Measurements from ENCODE around the gene ROM1.

The ROM1 gene

GRCh38 chr11:62632492-62632891, 19.4 kb downstream of the ROM1 start:
- Histone ChIP-seq H3K4me2 (ENCODE audit: low read length) (no peak overlapping the region), H3K4me3 (ENCODE audit: low read length) (no peak overlapping the region), H3K9ac (ENCODE audit: low read length) (no peak overlapping the region), H3K27ac (ENCODE audit: low read length) (no peak overlapping the region), H3K4me1 (ENCODE audit: low read length) (no peaks in the 10 kb centered on the region), H3K79me2 (ENCODE audit: low read length) (no peaks in the 10 kb centered on the region), H3K27me3 (ENCODE audit: low read depth, low read length) (no peaks in the 10 kb centered on the region), H4K20me1 (ENCODE audit: insufficient read depth, low read length) (no peaks in the 10 kb centered on the region), H2AFZ (ENCODE audit: low read depth, low read length) (no peak overlapping the region), H3K36me3 (replicated peaks; ENCODE audit: low read depth, low read length) (peaks cover 66% of the 10 kb centered on the region), H3K9me3 (ENCODE audit: insufficient read depth, low read length) (no peaks in the 10 kb centered on the region)
- TF ChIP-seq EZH2phosphoT487 (IDR thresholded peaks at IDR 0.05; ENCODE audit: low read depth) (no peak), CTCF (IDR thresholded peaks at IDR 0.05; ENCODE audit: low read depth, low read length) (no peak)

GRCh38 chr11:62644220-62644619, 31.2 kb downstream of the ROM1 start:
- H3K27ac ChIP-seq (ENCODE audit: low read length), result no peak overlapping the region
- TF ChIP-seq EZH2phosphoT487 (IDR thresholded peaks at IDR 0.05; ENCODE audit: low read depth), result no peak
- TF ChIP-seq CTCF (IDR thresholded peaks at IDR 0.05; ENCODE audit: low read depth, low read length), result no peak

DNA sequence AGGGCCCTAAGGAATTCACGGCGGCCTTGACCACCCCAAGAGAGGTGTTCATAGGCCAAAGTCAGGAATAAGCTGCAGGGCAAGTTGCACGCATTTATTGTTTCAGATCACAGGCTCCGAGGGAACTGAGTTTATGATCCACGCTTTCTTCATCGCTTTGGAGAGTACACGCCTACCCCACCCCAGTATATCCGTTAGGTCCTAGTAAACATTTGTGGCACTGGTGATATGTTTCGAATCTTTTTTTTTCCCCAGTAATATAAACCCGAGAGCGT, 32.6 kb downstream of the ROM1 start:
- Histone ChIP-seq H3K9me3 (ENCODE audit: insufficient read depth, low read length) (no peaks in the 10 kb centered on the region), H2AFZ (ENCODE audit: low read depth, low read length) (no peak overlapping the region), H3K27ac (ENCODE audit: low read length) (peak overlapping the region; percentile 74), H3K27me3 (ENCODE audit: low read depth, low read length) (no peaks in the 10 kb centered on the region), H3K79me2 (ENCODE audit: low read length) (peaks cover 63% of the 10 kb centered on the region), H3K4me2 (ENCODE audit: low read length) (peak overlapping the region; percentile 82), H3K4me3 (ENCODE audit: low read length) (peak overlapping the region; percentile 96), H3K4me1 (ENCODE audit: low read length) (peaks cover 11% of the 10 kb centered on the region), H4K20me1 (ENCODE audit: insufficient read depth, low read length) (no peaks in the 10 kb centered on the region), H3K9ac (ENCODE audit: low read length) (peak overlapping the region; percentile 95), H3K36me3 (replicated peaks; ENCODE audit: low read depth, low read length) (peaks cover 28% of the 10 kb centered on the region)
- no peak for TF ChIP-seq CTCF (IDR thresholded peaks at IDR 0.05; ENCODE audit: low read depth, low read length)

More at GRCh38 chr11:62644220-62644619, 31.2 kb downstream of the ROM1 start:
- Histone ChIP-seq H3K4me1 (ENCODE audit: low read length) (peaks cover 11% of the 10 kb centered on the region), H3K36me3 (replicated peaks; ENCODE audit: low read depth, low read length) (peaks cover 27% of the 10 kb centered on the region), H3K4me2 (ENCODE audit: low read length) (no peak overlapping the region), H3K27me3 (ENCODE audit: low read depth, low read length) (no peaks in the 10 kb centered on the region), H3K9me3 (ENCODE audit: insufficient read depth, low read length) (no peaks in the 10 kb centered on the region), H2AFZ (ENCODE audit: low read depth, low read length) (no peak overlapping the region), H3K79me2 (ENCODE audit: low read length) (peaks cover 70% of the 10 kb centered on the region), H3K9ac (ENCODE audit: low read length) (no peak overlapping the region), H3K4me3 (ENCODE audit: low read length) (no peak overlapping the region), H4K20me1 (ENCODE audit: insufficient read depth, low read length) (no peaks in the 10 kb centered on the region)

DNA sequence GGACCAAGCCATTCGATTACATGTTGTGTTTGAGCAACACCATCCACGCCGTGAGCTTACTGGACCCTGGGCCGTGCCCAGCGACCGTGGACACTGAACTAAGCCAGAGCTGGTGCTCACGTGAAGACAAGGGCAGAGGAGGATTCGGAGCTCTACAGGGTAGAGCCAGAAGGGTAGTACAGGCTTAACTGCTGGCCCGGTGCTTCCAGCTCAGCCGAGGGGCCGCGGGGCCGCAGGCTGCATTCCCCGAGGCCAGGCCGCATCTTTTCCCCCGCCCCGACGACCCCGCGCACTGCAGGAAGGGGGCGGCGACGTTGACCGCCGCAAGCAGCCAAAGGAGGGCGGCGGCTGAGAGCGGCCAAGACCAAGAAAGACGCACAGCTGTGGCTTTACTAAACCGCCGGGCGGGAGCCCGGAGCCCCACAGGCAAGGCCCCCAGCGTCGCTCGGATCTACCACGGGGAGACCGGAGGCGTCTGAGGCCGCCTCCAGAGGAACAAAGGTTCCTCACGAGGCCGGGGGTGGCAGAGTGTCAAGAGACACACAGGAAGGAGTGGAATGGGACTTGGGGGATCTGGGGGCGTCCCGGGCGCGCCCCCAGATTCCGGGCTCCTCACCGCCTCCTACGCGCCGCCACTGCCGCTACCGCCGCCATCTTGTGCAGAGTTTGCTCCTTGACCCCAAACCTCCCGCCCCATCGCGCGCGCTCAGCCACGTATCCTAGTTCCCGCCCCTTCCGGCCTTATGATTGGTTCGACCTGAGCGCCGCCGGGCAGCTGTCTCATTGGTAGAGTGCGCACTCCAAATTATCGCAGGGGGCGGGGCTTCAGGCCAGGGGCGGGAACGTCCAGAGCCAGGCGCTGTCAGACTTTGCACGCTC, 33.1 kb downstream of the ROM1 start, which contains the start of gene GANAB:
Gene GANAB, minus strand, starts transcription at position 668 of the 879 bp plus-strand sequence. Its CDS starts 14 bp downstream, at position 654.
- H3K4me3 ChIP-seq (ENCODE audit: low read length), result peak within 1 kb of the TSS; percentile 96
- H3K4me1 ChIP-seq (ENCODE audit: low read length), result peaks cover 11% of the 10 kb centered on the region
- H3K36me3 ChIP-seq (replicated peaks; ENCODE audit: low read depth, low read length), result peaks cover 28% of the 10 kb centered on the region
- H2AFZ ChIP-seq (ENCODE audit: low read depth, low read length), result peak within 1 kb of the TSS; percentile 54; the same call in 1 of the 2 replicates
- no peaks in the 10 kb centered on the region for H4K20me1 ChIP-seq (ENCODE audit: insufficient read depth, low read length)
- no peak for TF ChIP-seq EZH2phosphoT487 (IDR thresholded peaks at IDR 0.05; ENCODE audit: low read depth)
- no peak for TF ChIP-seq CTCF (IDR thresholded peaks at IDR 0.05; ENCODE audit: low read depth, low read length)
- H3K27me3 ChIP-seq (ENCODE audit: low read depth, low read length), result no peaks in the 10 kb centered on the region
- peaks cover 63% of the 10 kb centered on the region for H3K79me2 ChIP-seq (ENCODE audit: low read length)
- H3K4me2 ChIP-seq (ENCODE audit: low read length), result peak within 1 kb of the TSS; percentile 82
- H3K9me3 ChIP-seq (ENCODE audit: insufficient read depth, low read length), result no peaks in the 10 kb centered on the region
- H3K9ac ChIP-seq (ENCODE audit: low read length), result peak within 1 kb of the TSS; percentile 95
- peak within 1 kb of the TSS; percentile 74 for H3K27ac ChIP-seq (ENCODE audit: low read length)

Data from OCI-LY3 (cell line).